ENCODE results near the gene CLDN20. TPM values are rescaled to one million over a fixed set of nuclear protein-coding genes. Genes with fewer than 3 reads are reported as not detected.
"Not testable (repeated sequence)": the region's sequence is repeated elsewhere in the genome, so short reads cannot be mapped to it uniquely, and the experiment has no call there.

The CLDN20 gene, protein sequence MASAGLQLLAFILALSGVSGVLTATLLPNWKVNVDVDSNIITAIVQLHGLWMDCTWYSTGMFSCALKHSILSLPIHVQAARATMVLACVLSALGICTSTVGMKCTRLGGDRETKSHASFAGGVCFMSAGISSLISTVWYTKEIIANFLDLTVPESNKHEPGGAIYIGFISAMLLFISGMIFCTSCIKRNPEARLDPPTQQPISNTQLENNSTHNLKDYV
- total RNA-seq (not detected), polyA plus RNA-seq (ENCODE audit: insufficient read depth in 1 of 8, insufficient read length in 8 of 8, low replicate concordance in 1 of 8) (1 to 10 TPM in 1 of 8 donors, under 1 TPM in 6, not detected in 1; 0.12 to 1.2 (median 0.60) TPM)
- long read RNA-seq, donor 1, partial matches to known transcripts, result 0 of 7 reads
- long read RNA-seq, donor 1, other reads (novel, unspliced or antisense), result 7 of 7 reads
- long read RNA-seq, donor 2, result 0 reads
- long read RNA-seq, donor 3, partial matches to known transcripts, result 0 of 9 reads
- long read RNA-seq, donor 3, other reads (novel, unspliced or antisense), result 9 of 9 reads
- long read RNA-seq, donor 4, result 0 reads
- long read RNA-seq, donor 5, result 0 reads
- long read RNA-seq, donor 6, result 0 reads
- long read RNA-seq, donor 7, partial matches to known transcripts, result 0 of 9 reads
- long read RNA-seq, donor 7, other reads (novel, unspliced or antisense), result 9 of 9 reads
- long read RNA-seq, donor 8, result 0 reads
- long read RNA-seq, donor 9, result 0 reads
- long read RNA-seq, donor 10, partial matches to known transcripts, result 0 of 13 reads
- long read RNA-seq, donor 10, other reads (novel, unspliced or antisense), result 13 of 13 reads
- long read RNA-seq, donor 11, result 0 reads

GRCh38 chr6:155263373-155264063, at the start of gene CLDN20:
TSS of gene CLDN20 (plus strand) at chr6:155264013. CDS start at chr6:155275720, 11,707 bp downstream.
- no peaks in the 10 kb centered on the region for H3K9me3 ChIP-seq (replicated peaks; ENCODE audit: control insufficient read depth, low read depth, low read length)
- H3K4me1 ChIP-seq (ENCODE audit: control insufficient read depth, insufficient read depth, low read length), result no peaks in the 10 kb centered on the region
- no peaks in the 10 kb centered on the region for H3K27me3 ChIP-seq (ENCODE audit: control insufficient read depth, insufficient read depth, low read length)
- no peak within 1 kb of the TSS for H3K4me3 ChIP-seq (ENCODE audit: low read length)
- DNase-seq, result no peak
- H3K36me3 ChIP-seq (ENCODE audit: control insufficient read depth, insufficient read depth, low read length), result peaks cover 18% of the 10 kb centered on the region
- 80% methylated on average over 1 of the region's 10 CpGs for WGBS (ENCODE audit: insufficient coverage)
- no peak within 1 kb of the TSS for H3K27ac ChIP-seq (ENCODE audit: low read length)

- Histone ChIP-seq H3K4me1 (ENCODE audit: control insufficient read depth, insufficient read depth, low read length) (peaks cover 18% of the 10 kb centered on the region), H3K27me3 (ENCODE audit: control insufficient read depth, insufficient read depth, low read length) (no peaks in the 10 kb centered on the region), H3K4me3 (ENCODE audit: low read length) (no peak overlapping the region), H3K9me3 (replicated peaks; ENCODE audit: control insufficient read depth, low read depth, low read length) (no peaks in the 10 kb centered on the region), H3K27ac (ENCODE audit: low read length) (no peak overlapping the region), H3K36me3 (ENCODE audit: control insufficient read depth, insufficient read depth, low read length) (no peaks in the 10 kb centered on the region)
- no peak for DNase-seq
- 100% methylated on average over 1 of the region's 4 CpGs for WGBS (ENCODE audit: insufficient coverage)
These were observed 47.9 kb upstream of the CLDN20 start for GRCh38 chr6:155215906-155216305.

DNA sequence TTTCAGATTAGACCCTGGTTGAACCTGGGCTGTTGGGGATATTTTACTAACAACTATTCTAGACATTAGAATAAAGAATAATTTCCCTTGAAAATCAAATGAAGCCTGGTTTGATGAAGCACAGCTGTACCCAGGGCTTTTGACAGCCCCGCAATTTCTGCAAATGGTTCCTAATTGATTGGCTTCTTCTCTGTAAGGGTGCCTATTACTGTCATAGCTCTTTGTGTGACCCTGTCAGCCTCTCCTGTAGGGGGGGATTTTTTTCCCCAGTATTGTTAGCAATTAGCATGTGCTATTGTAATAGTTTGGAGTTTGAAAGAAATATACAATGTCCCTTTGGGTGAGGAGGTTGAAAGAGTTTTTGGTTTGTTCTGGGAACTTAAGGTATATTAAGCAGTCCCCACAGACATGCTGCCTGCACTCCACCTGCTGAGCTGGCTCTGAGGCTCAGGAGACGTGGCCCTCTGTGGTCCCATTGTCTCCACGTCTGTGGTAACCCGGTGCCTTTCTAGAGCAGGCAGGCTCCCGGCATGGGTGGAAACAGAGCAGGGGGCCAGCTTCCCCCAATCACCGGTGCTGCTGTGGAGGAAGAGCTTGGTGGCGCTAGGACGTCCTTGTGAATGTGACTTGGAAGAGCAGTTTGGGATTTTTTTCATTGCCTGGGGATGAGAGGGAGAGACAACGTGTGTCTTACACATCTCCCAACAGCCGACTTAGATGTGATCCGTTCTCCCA, 47.3 kb upstream of the CLDN20 start:
- 42% methylated on average over 7 of the region's 11 CpGs for WGBS (ENCODE audit: insufficient coverage)
- no peaks in the 10 kb centered on the region for H3K36me3 ChIP-seq (ENCODE audit: control insufficient read depth, insufficient read depth, low read length)
- no peaks in the 10 kb centered on the region for H3K27me3 ChIP-seq (ENCODE audit: control insufficient read depth, insufficient read depth, low read length)
- no peaks in the 10 kb centered on the region for H3K9me3 ChIP-seq (replicated peaks; ENCODE audit: control insufficient read depth, low read depth, low read length)
- H3K4me3 ChIP-seq (ENCODE audit: low read length), result no peak overlapping the region
- H3K27ac ChIP-seq (ENCODE audit: low read length), result no peak overlapping the region
- peaks cover 18% of the 10 kb centered on the region for H3K4me1 ChIP-seq (ENCODE audit: control insufficient read depth, insufficient read depth, low read length)
- no peak for DNase-seq

GRCh38 chr6:155218711-155219110, 45.1 kb upstream of the CLDN20 start:
- H3K36me3 ChIP-seq (ENCODE audit: control insufficient read depth, insufficient read depth, low read length); H3K9me3 ChIP-seq (replicated peaks; ENCODE audit: control insufficient read depth, low read depth, low read length); H3K4me1 ChIP-seq (ENCODE audit: control insufficient read depth, insufficient read depth, low read length); H3K27me3 ChIP-seq (ENCODE audit: control insufficient read depth, insufficient read depth, low read length); H3K4me3 ChIP-seq (ENCODE audit: low read length); DNase-seq; H3K27ac ChIP-seq (ENCODE audit: low read length): not testable (repeated sequence)
- 83% methylated on average over 6 of the region's 20 CpGs for WGBS (ENCODE audit: insufficient coverage)

- no peaks in the 10 kb centered on the region for H3K27me3 ChIP-seq (ENCODE audit: control insufficient read depth, insufficient read depth, low read length)
- 87% methylated on average over 5 of the region's 7 CpGs for WGBS (ENCODE audit: insufficient coverage)
- H3K36me3 ChIP-seq (ENCODE audit: control insufficient read depth, insufficient read depth, low read length), result no peaks in the 10 kb centered on the region
- no peaks in the 10 kb centered on the region for H3K9me3 ChIP-seq (replicated peaks; ENCODE audit: control insufficient read depth, low read depth, low read length)
- H3K27ac ChIP-seq (ENCODE audit: low read length), result no peak overlapping the region
- DNase-seq, result no peak
- no peak overlapping the region for H3K4me3 ChIP-seq (ENCODE audit: low read length)
- H3K4me1 ChIP-seq (ENCODE audit: control insufficient read depth, insufficient read depth, low read length), result no peaks in the 10 kb centered on the region
These were observed 44.5 kb upstream of the CLDN20 start for GRCh38 chr6:155219299-155219698.

DNA sequence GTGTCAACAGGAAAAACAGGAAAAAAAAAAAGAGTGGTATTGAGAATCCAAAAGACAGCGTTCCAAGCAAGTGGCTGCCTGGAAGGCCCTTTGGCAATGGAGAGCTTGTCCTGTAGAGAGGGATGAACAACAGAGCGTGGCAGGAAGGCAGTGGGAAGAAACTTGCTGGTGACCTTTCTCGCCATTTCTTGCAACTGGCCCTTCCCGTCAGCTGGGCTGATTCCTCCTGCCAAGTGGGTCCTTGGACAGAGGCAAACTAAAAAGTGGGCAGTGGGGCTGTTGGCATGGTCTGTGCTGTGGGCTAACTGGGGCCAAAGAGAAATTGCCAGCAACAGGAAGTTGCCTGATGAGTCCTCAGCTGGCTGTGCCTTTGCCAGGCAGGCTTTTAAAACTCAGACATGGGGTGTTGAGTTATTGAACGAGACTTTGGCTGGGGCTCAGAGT, 43.9 kb upstream of the CLDN20 start:
- no peak overlapping the region for H3K27ac ChIP-seq (ENCODE audit: low read length)
- 77% methylated on average over 5 of the region's 5 CpGs for WGBS (ENCODE audit: insufficient coverage)
- no peaks in the 10 kb centered on the region for H3K36me3 ChIP-seq (ENCODE audit: control insufficient read depth, insufficient read depth, low read length)
- no peaks in the 10 kb centered on the region for H3K27me3 ChIP-seq (ENCODE audit: control insufficient read depth, insufficient read depth, low read length)
- H3K9me3 ChIP-seq (replicated peaks; ENCODE audit: control insufficient read depth, low read depth, low read length), result no peaks in the 10 kb centered on the region
- H3K4me1 ChIP-seq (ENCODE audit: control insufficient read depth, insufficient read depth, low read length), result no peaks in the 10 kb centered on the region
- DNase-seq, result peak; percentile 24
- no peak overlapping the region for H3K4me3 ChIP-seq (ENCODE audit: low read length)

- no peak overlapping the region for H3K27ac ChIP-seq (ENCODE audit: low read length)
- 68% methylated on average over 4 of the region's 4 CpGs for WGBS (ENCODE audit: insufficient coverage)
These were observed 42.7 kb upstream of the CLDN20 start for GRCh38 chr6:155221086-155221485.

GRCh38 chr6:155222506-155222905, 41.3 kb upstream of the CLDN20 start:
- 85% methylated on average over 2 of the region's 4 CpGs for WGBS (ENCODE audit: insufficient coverage)
- Histone ChIP-seq H3K36me3 (ENCODE audit: control insufficient read depth, insufficient read depth, low read length) (no peaks in the 10 kb centered on the region), H3K4me3 (ENCODE audit: low read length) (no peak overlapping the region), H3K4me1 (ENCODE audit: control insufficient read depth, insufficient read depth, low read length) (no peaks in the 10 kb centered on the region), H3K27me3 (ENCODE audit: control insufficient read depth, insufficient read depth, low read length) (no peaks in the 10 kb centered on the region), H3K27ac (ENCODE audit: low read length) (no peak overlapping the region), H3K9me3 (replicated peaks; ENCODE audit: control insufficient read depth, low read depth, low read length) (no peaks in the 10 kb centered on the region)
- DNase-seq, result no peak

More at GRCh38 chr6:155221086-155221485, 42.7 kb upstream of the CLDN20 start:
- Histone ChIP-seq H3K27me3 (ENCODE audit: control insufficient read depth, insufficient read depth, low read length) (no peaks in the 10 kb centered on the region), H3K4me3 (ENCODE audit: low read length) (no peak overlapping the region), H3K9me3 (replicated peaks; ENCODE audit: control insufficient read depth, low read depth, low read length) (no peaks in the 10 kb centered on the region), H3K36me3 (ENCODE audit: control insufficient read depth, insufficient read depth, low read length) (no peaks in the 10 kb centered on the region), H3K4me1 (ENCODE audit: control insufficient read depth, insufficient read depth, low read length) (no peaks in the 10 kb centered on the region)
- DNase-seq, result no peak

DNA sequence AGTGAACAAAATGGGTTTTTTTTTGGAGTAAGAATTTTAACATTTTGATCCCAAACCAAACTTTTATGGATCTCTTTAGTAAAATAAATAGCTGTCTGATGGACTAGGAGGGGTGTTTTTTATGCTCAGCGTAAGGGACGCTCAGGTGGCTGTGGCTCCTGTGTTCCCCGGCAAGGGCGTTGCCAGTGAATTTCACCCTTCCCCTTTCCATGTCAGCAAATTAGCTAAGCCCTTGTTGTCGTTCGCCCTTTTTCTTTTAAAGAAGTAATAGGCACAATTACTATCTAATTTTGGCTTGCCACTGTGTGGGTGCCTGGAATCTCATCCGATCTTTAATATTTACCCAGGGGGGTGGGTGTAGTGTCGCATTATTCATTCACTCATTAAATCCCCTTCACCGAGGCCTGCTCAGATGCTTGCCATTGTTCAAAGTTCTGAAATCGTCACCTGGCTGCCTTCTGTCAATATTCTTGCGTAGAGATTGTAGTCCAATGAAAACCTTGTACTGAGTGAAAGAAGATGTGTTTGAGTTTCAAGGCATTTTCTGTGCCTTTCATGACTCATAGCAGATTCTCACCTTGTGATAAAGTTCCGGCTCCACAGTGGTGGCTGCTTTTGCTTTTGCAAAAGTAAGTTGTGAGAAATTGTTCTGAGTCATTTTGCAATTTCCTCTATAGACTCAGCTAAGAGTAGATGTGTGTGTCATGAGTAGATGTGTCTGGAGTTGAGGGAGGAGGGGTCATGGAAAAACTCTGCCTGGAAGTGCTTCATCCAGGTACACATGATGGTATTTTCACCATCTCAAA, 40.0 kb upstream of the CLDN20 start:
- no CpG with 5 or more reads among the region's 12 CpGs for WGBS (ENCODE audit: insufficient coverage)
- Histone ChIP-seq H3K4me3 (ENCODE audit: low read length) (no peak overlapping the region), H3K36me3 (ENCODE audit: control insufficient read depth, insufficient read depth, low read length) (no peaks in the 10 kb centered on the region), H3K27ac (ENCODE audit: low read length) (no peak overlapping the region), H3K4me1 (ENCODE audit: control insufficient read depth, insufficient read depth, low read length) (peaks cover 2% of the 10 kb centered on the region), H3K9me3 (replicated peaks; ENCODE audit: control insufficient read depth, low read depth, low read length) (no peaks in the 10 kb centered on the region), H3K27me3 (ENCODE audit: control insufficient read depth, insufficient read depth, low read length) (no peaks in the 10 kb centered on the region)
- DNase-seq, result no peak
